HG02981 (cell line): ENCODE measurements around the gene BIRC7.

Source experiments
- ATAC-seq: cut with Tn5 transposase; IDR thresholded peaks from one replicate; pipeline ENCODE4 v1.9.1; 2021; ENCODE audit warnings: mild to moderate bottlenecking, moderate library complexity; ENCODE audit not compliant: unreplicated experiment

The BIRC7 gene

DNA sequence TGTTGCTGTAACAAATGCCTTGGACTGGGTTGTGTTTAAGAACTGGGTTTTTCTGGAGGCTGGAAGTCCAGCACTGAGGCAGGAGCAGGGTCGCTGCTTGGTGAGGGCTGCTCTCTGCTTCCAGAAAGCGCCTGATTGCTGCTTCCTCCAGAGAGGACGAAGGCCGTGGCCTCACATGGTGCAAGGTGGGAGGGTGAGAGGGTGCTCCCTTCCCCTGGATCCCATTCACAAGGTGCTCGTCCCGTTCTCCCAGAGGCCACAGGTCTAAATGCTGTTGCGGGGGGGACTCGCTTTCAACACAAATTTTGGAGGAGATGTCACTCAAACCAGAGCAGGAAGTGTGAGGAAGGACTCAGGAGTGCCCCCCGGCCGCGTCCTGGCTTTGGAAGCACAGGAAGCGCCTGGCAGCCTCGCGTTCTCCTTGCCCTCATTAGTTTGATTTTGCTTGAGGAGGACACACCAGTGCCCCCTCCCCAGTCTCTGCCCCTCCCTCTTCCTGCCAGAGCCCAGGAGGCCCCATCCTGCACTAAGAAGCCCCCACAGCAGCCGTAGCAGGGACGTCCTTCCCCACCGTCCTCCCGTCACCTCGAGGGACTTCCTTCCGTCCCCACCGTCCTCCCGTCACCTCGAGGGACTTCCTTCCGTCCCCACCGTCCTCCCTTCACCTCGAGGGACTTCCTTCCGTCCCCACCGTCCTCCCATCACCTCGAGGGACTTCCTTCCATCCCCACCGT lies 26.3 kb downstream of the BIRC7 start:
- ATAC-seq, result no peak

DNA sequence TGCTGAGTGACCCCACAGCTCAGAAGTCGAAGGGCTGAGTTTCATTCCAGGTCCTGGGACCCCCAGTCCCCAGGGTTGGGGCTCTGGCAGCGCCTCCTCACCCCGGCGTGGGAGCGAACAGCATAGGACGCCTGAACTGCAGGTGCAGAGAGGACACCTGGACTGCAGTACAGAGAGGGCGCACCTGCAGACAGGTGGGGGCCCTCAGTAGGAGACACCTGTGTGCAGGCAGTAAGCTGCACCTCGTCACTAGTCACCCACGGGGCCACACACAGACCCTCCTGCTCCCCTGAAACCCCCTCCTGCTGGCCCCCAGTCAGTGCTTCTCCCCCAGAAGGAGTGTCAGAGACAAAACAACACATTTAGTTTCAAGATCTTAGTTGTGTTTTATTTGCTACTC lies 27.1 kb downstream of the BIRC7 start:
- no peak for ATAC-seq

DNA sequence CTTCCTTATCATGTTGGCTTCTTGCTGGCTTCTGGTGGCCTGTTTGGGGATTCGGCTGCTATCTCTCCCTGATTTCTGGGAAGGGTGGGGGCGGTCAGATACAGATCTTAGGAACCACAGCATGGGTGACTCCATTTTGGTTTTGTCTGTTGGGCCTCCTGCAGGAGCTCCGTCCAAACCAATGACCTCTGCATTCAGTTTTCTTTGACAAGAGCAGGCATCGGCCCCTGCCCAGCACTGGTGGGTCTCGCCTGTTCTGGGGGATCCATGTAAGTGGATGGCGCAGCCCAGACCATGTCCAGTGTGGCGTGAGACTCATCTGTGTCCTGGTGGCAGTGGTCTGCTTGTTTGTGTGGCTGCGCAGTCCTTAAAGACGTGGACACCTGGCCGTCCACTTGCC lies 28.3 kb downstream of the BIRC7 start:
- ATAC-seq, result no peak

DNA sequence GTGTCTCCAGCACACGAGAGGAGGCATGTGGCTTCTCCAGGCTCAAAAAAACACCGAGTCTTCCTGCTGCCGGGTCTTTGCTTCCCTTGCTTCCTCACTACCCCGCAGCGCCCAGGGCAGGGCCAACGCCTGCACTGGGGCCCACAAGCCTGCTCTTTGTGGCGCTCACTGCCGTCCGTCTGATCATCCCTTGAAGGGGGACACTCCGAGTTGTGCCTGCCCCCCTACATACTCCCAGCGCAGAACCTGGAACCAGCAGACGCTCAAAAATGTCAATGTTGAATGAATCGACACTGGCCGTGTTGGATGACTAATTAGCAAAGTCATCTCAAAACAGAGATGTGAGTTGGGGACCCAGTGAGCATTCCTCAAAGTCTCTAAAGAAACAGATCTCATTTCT lies 28.8 kb downstream of the BIRC7 start:
- no peak for ATAC-seq

DNA sequence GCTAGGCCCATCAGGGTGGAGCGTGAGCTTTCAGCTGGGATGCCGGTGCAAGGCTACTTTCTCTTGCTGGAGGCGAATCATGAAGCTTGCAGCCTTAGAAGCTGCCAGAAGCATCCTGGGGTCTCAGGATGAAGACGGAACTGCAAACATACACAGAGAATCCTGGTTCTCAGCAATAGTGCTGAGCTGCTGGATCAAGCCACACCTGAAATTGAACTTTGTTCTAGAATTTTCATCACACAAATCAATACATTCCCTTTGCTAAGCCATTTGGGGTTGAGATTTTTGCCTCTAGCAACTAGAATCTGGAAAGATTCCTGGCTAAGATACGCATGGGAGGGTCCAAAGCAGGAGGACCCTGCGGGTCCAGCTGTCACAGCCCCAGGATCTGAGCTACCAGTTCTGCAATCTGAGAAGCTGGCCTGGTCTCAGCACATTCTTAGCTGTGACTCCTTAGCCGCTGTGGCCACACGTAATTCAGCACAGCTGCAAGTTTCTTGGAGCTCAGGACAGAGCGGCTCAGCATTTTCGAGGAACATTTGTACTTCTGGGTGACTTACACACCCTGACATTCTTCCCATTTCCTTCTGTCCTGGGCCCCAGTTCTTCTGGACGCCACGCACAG lies 30.3 kb downstream of the BIRC7 start:
- no peak for ATAC-seq

DNA sequence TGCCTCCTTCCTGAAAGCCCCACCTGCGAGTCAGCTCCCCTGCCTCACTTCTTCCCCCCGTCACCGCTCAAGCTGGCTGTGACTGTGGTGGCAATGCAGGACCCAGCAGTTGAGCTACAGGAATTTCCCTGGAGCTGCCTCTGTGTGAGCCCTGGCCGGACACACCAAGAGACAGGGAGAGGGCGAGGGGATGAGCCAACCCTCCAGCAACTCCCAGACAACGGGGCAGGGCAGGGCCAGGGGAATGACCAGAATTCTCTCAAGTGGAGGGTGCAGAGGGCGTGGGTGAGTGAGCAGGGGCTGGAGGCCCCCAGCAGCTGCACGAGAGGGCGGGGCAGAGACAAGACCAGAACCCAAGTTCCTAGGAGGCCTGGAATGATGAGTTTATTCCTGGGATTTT lies 32.0 kb downstream of the BIRC7 start:
- no peak for ATAC-seq

DNA sequence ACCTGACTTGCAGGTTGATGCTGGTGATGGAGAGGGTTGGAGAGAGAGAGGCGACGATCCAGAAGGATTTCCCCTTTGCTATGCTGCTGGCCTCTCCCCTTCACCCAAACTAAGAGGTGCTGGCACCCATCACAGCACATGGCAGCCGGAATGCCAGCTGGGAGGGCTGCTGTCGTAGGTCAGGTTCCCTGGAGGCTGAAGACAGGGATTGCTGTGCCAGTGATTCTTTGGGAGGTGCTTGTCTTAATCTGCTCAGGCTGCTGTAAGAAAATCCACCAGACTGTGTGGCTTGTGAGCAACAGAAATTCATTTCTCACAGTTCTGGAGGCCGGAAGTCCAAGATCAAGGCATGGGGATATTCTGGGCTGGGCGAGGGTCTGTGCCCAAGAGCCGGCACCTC lies 32.6 kb downstream of the BIRC7 start:
- no peak for ATAC-seq

DNA sequence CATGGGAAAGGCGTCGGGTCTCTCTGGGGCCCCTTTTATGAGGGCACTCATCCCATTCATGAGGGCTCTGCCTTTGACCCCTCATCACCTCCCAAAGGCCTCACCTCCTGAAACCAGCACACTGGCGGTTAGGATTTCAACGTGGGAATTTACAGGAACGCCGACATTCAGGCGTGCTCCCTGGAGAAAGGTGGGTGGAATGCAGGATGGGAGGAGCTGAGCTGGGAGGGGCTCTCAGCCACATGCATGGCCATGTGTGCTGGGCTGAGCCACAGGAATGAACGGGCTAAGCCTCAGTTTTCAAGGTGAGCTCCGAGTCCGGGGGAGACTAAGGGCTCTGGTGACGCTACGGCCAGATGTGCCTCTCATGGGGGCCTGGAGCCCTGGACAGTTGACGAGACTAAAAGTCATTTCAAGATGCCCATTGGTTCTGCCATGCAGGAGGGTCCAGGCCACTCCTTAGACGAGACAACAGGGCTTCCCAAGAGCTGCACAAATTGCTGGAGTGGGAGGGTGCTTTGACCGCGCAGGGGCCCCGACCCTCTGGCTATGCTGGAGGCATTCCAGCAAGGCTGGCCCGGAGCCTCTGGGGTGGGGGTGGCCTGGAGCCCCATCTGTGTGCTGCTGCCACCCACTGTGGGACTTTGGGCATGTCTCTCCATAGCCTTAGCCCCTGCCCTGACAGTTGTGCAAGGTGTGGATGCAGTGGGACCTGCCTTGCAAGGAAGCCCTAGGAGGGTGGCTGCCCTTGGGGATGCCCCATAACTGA lies 33.1 kb downstream of the BIRC7 start:
- ATAC-seq, result no peak

DNA sequence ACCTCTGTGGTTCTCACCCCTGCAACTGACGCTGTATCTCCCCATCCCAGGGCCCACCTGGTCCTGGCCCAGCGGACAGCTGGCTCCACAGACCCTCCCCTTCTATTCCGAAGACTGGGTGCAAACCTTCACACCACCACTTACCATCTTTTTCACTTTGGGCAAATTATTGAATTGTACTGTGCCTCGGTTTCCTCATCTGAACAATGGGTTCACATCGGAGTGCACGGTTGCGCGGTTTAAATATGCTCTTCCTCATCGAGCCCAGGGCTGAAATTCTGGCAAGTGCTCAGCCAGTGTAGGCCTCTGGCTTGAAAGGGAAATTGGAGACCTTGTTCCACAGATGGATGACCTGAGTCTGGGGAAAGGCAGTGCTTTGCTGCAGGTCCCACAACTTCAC lies 34.0 kb downstream of the BIRC7 start:
- ATAC-seq, result no peak

DNA sequence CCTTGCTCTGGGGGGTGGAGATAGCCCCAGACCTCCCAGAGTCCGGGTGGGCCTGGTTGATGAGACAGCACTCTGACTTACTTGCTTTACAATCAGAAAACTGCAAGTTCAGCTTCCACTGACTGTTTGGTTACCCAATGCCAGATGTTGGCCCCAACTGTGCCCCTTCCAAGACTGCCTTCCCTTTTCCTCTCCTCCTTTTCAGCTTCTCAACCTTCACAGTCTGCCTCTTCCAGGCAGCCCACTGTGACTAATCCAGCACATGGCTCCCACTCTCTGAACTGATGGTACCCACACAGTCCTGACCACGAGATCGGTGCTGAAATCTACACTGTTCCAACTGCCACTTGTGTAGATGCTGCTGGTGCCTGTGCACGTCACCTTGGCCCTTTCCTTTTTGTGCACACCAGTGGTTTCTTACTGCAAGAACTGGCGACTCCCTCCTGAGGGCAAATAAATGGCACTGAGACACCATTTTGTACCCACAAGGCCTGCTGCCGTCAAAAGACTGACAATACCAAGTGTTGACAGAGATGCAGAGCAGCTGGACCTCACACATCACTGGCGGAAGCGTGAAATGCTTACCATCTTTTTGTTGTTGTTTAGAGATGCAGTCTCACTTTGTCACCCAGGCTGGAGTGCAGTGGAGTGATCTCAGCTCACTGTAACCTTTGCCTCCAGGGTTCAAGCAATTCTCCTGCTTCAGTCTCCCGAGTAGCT lies 35.1 kb downstream of the BIRC7 start:
- no peak for ATAC-seq

DNA sequence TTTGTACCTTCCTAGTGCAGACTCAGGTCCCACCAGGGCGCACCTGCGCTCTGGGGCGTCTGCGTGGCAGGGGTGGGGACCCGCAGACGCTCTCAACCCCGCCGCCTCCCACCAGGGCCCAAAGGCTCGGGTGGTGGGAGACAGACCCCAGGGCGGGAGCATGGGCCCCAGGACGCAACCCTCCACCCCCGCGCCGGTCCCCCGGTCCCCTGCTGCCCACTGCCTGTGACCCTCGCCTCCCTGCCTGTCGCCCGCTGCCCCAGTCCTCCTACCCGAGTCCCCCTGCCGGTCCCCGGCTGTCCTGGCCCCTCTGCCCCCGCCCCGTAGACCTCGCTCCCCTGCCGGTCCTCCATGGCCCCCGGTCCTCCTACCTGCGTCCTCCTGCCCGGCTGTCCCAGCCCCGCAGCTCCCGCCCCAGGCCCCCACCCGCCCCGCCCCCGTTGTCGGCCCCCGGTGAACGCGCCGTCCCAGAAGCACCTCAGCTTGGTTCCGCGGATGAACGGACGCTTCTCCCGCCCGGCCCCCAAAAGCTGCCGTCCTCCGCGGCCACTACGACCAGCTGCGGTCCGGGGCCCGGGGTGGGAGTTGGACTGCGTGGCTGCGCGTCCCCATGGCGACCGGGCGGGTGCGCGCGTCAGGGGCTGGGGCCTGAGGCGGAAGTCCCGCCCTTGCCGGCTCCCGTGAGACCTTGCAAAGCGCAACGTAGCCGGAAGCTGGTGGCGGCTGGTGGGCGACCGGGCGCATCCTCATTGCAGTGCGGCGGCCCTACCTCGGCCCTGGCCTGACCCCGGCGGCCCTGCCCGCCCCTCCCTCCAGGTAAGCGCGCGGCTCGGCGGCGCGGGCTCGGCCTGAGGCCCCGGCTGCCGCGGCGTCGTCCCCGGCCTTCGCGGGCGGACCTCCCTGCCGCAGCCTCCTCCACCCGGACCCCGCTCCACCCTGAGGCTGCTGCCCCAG lies 36.7 kb downstream of the BIRC7 start, which contains the start of gene ARFGAP1:
Gene ARFGAP1, plus strand, starts transcription at position 709 of the 954 bp plus-strand sequence. CDS start 2,768 bp downstream, outside the sequence.
- peak; percentile 84 for ATAC-seq

DNA sequence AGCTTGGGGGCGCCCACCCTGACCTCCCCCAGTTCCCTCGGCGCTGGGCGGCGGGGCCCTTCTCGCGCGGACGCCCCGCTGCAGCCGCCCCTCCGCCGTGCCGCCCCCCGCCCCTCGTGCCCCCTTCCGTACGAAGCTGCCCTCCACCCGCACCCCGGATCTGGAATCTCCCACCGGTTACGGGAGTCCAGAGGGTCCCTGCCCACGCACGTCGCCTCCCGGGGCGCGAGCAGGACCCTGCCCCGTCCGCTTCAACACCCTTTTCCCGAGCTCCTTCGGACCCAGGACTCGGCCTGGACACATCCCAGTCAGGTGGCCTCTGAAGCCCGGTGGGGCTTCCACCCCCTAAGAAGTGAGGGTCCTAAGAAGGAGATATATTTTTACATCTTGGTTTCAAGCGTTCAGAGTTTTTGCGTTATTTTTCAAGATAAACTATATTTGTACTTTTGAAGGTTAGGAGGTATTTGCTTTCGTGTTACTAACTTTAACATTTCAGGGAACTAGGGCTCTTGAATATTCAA lies 37.4 kb downstream of the BIRC7 start:
- no peak for ATAC-seq

DNA sequence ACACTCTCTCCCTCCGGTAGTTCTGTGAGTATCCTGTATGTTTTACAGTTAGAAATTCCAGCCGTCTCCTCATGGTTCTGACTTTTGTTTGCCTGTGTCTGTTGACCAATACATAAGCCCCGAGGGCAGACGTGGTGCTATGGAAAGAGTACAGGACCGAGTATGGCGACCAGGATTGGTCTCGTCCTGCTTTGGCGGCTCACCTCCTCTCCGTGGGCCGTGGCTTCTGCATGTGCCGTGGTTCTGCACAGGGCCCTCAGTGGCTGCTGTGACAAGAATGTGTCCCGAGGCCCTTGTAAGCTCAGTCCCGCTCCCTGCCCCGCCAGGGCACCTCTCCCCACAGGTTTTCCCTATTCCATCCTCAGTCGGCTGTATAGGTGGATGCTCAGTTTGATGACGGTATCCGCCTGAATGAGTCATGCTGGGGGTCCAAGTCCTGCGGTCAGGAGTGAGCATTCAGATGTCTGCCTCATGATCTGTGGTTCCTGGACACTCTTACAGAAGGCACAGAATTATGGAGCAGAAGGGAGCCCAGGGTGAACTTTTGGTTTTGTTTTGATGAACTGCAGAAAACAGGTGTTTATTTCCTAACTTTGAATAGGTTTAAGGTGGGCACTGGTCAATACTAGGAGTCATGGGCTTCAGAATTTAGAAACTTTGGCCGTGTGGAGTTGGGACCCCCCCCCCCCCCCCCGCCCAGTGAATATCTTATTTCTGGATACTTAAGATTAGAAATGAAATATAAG lies 38.1 kb downstream of the BIRC7 start:
- ATAC-seq, result no peak

DNA sequence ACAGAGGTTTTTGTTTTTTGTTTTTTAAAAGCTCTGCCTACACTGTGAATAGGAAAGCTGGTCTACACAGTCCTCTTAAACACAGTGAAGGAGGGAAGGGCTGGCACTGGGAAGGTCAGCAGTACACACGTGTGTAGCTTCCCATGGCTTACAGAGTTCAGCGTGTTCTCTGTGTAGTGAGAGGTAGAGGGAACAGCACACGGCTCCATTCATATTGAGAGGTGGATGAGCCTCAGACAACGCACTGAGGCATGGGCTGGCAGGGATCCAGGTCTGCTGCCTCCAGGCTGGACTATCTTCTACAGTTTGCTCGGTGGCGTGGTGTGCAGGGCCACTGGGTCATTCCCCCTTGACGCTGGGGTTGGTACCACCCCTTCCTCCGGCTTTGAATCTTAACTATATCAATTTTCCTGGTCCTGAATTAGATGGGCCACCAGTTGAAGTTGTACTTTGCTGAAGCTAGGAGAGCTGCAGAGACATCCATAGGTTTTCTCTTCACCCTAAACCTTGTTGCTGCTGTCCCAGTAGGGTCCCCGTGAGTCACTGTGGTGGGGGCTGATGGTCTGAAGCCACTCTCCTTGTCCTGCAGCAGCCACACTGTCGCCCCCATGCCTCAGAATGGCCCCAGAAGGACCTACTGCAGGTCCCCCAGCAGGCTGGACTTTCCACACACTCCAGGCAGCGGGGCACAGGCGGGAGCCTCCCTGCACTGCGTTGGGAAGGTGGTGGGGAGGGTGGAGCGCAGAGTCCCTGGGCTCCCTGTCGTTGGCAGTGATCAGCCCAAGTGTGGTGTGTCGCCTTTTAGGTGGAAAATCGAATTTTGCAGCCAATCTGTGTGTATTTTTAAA lies 38.9 kb downstream of the BIRC7 start:
- ATAC-seq, result no peak

DNA sequence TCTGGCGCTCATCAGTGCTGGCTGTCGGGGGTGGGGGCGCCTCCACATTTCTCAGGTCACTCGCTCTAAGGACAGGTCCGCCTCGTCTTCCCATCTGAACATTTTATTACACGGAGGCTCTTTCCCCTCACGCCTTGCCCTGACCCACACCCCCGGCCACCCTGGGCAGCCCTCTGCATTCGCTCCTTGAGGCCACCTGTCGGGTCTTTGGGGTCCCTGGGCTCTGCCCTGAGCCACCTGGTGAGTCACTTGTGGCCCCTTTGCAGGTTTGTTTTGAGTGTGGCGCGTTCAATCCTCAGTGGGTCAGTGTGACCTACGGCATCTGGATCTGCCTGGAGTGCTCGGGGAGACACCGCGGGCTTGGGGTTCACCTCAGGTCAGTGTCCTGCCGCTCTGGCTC lies 40.1 kb downstream of the BIRC7 start:
- no peak for ATAC-seq

DNA sequence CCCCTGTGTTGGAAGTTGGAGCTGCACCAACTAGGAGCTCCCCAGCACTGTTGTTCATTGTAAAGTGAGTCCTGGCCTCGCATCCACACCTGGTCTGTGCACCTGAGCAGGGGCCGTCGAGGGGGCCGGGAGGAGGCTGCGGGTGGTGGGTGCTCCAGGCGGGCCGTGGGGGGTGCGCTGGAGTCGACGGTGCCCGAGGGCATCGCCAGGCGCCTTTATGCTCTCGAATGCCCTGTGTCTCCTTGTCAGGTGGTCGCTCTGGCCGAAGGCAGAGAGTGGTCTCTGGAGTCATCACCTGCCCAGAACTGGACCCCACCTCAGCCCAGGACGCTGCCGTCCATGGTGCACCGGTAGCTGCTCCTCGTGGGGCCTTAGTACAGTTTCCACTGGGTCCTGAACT lies 41.3 kb downstream of the BIRC7 start:
- no peak for ATAC-seq

DNA sequence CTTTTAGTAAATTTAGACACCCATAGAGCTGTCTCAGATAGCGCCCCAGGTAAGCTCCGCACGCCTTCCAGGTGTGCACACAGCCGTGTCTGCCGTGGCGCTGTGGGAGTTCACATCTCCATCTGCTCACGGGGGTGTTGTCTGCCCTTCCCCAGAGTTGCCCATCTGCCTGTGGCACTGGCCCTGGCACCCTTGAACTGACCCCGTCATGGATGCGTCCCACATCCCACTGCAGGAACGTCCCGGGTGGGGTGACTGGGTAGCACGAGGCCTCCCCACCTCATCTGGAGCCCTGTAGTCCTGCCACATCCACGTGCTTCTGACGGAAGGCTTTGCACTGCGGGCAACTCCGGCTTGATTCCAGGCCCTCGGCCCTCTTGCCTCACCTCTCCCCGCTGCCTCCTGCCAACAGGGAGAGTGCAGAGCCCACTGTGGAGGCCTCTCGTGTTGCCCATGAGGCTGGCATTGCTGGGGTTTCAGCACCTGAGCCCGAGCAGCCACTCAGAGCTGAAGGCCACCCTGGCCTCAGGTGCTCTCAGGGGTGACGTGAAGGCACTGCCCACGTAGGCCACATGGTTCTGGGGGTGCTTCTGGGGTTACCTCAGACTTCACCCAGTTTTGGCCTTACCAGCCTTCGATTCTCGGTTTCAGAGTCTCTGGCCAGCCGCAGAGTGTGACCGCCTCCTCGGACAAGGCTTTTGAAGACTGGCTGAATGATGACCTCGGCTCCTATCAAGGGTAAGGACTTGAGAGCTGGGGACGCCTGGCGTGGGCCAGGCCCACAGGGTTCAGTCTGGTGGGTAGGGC lies 42.0 kb downstream of the BIRC7 start:
- no peak for ATAC-seq

DNA sequence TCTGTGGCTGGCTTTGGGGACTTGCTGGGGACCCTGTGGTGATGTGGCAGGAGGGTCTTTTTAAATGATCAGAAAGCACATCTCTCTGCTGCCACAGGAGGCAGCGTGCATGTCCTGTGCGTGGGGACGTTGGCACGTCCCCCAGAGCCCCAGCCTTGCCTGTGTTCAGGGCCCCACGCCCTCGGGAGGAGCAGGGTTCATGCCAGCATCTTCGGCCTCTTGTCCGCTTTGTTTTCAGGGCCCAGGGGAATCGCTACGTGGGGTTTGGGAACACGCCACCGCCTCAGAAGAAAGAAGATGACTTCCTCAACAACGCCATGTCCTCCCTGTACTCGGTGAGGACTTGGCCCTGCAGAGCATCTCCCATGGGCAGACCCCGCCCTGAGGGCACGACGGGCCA lies 43.0 kb downstream of the BIRC7 start:
- no peak for ATAC-seq
